Sigmoid colon (tissue), 7 donors: Measurements from ENCODE around the gene EXOC6. TPM values are rescaled to one million over a fixed set of nuclear protein-coding genes. Genes with fewer than 3 reads are reported as not detected.

ENCODE experiments used
- DNase-seq: peaks from one replicate; pipeline ENCODE4 v3.0.0-alpha.2; 2019
- H3K27ac ChIP-seq, 4 donors: fragments of 200-600 bp; sonication (generic); one replicate each; pipeline ENCODE4 v1.5.1; 2016 to 2019; ENCODE audit warnings: mild to moderate bottlenecking in 1 of 4
- H3K27me3 ChIP-seq, 3 donors: fragments of 200-600 bp; sonication (generic); one replicate each; pipeline ENCODE4 v1.5.1; 2019; ENCODE audit warnings: mild to moderate bottlenecking in 1 of 3
- H3K36me3 ChIP-seq, 4 donors: fragments of 200-600 bp; sonication (generic); one replicate each; pipeline ENCODE4 v1.5.1; 2016 to 2019
- H3K4me1 ChIP-seq, 4 donors: fragments of 200-600 bp; sonication (generic); one replicate each; pipeline ENCODE4 v1.5.1; 2017 to 2019
- H3K4me3 ChIP-seq, 4 donors: fragments of 200-600 bp; sonication (generic); one replicate each; pipeline ENCODE4 v1.5.1; 2017 to 2019; ENCODE audit warnings: mild to moderate bottlenecking in 2 of 4, moderate library complexity in 1 of 4
- H3K9me3 ChIP-seq, 4 donors: fragments of 200-600 bp in 3 of 4; sonication (generic) in 3 of 4; one replicate each; pipeline versions ENCODE4 v1.5.1 to v1.6.1; 2013 to 2019
- CTCF ChIP-seq, 4 experiments: fragments of 450-650 bp in 3 of 4; fragments of 200-600 bp in 1 of 4; IDR thresholded peaks; one replicate each; pipeline ENCODE4 v1.5.1; 2016 to 2019; ENCODE audit warnings: antibody characterized with exemption in 4 of 4, mild to moderate bottlenecking in 3 of 4, moderate library complexity in 2 of 4
- EP300 ChIP-seq, 4 donors: sonication (generic); formaldehyde crosslinking; IDR thresholded peaks; one replicate each; pipeline ENCODE4 v1.6.1; 2017; ENCODE audit warnings: antibody characterized with exemption in 4 of 4
- POLR2A ChIP-seq, 2 donors: fragments of 450-650 bp; IDR thresholded peaks; one replicate each; pipeline ENCODE4 v1.6.1; 2016; ENCODE audit warnings: antibody characterized with exemption in 2 of 2, mild to moderate bottlenecking in 2 of 2, moderate library complexity in 2 of 2
- POLR2AphosphoS5 ChIP-seq, 4 donors: sonication (generic); formaldehyde crosslinking; IDR thresholded peaks; one replicate each; pipeline ENCODE4 v1.6.1; 2017; ENCODE audit warnings: antibody characterized with exemption in 4 of 4
- WGBS, 2 donors: extraction: QIAGEN DNeasy Blood & Tissue Kit; methylation state at CpG; one replicate each; pipeline ENCODE4 v1.1.7; 2013; 5-methylcytosine and 5-hydroxymethylcytosine counted together
- intact Hi-C: fragments of 100-400 bp; cut with DNase I; formaldehyde crosslinking; loops from one replicate; pipeline ENCODE4 v1.15.1; 2023
- polyA plus RNA-seq, 3 donors: library from polyadenylated mRNA; stranded (reverse); fragments of 200-250 nt; gene quantifications; one replicate each; pipeline ENCODE4 v1.2.3, GENCODE V29; 2013
- total RNA-seq, 4 donors: library from RNA; depleted of rRNA; stranded (reverse); fragments of >200 nt; gene quantifications; one replicate each; pipeline ENCODE4 v1.1.0, GENCODE V29; 2016
- donor health status: healthy with polysubstance abuse.
- donor health status: Bipolar disorder and iron deficiency.
- donor health status: healthy.

EXOC6 gene
- total and polyA plus RNA-seq, 7 donors, result 6.6 to 20.2 (median 16.6) TPM

DNA sequence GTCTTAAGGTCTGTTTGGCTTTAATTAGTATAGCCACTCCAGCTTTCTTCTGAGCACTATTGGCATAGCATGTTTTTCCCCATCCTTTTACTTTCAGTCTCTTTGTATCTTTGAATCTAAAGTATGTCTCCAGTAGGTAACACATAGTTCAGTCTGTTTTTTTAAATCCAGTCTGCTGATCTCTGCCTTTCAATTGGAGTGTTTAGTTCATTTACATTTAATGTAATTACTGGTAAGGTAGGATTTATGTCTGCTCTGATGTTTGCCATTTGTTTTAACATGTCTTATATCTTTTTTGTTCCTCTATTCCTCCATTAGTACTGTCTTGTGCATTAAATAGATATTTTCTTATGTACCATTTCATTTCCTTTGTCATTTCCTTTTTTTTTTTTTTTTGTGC, 72.5 kb downstream of the EXOC6 start:
- Histone ChIP-seq H3K9me3 (no peaks in the 10 kb centered on the region), H3K4me3 (no peak overlapping the region), H3K27me3 (no peaks in the 10 kb centered on the region), H3K36me3 (peaks cover 0 to 28% (median 0%) of the 10 kb centered on the region in 4 donors), H3K4me1 (no peaks in the 10 kb centered on the region), H3K27ac (no peak overlapping the region)
- no peak for DNase-seq
- intact Hi-C loops, result no loop called here
- TF ChIP-seq POLR2AphosphoS5 (IDR thresholded peaks at IDR 0.05) (no peak), EP300 (IDR thresholded peaks at IDR 0.05) (no peak), POLR2A (IDR thresholded peaks at IDR 0.05) (no peak), CTCF (IDR thresholded peaks at IDR 0.05) (no peak)

DNA sequence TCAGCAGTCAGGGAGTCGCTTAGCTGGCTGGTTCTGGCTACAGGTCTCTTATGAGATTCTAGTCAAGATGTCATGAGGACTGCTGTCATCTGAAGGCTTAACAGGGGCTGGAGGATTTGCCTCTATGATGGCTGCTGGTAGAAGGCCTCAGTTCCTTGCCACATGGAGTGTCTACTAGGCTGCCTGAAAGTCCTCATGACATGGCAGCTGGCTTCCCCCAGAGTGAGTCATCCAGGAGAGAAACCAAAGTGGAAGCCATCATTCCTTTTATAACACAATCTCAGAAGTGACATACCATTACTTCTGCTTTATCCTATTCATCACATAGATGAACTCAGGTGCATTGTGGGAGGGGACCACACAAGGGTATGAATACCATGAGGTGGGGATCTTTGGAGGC, 75.1 kb downstream of the EXOC6 start:
- intact Hi-C loops, result no loop called here
- H3K4me1 ChIP-seq, result no peaks in the 10 kb centered on the region

DNA sequence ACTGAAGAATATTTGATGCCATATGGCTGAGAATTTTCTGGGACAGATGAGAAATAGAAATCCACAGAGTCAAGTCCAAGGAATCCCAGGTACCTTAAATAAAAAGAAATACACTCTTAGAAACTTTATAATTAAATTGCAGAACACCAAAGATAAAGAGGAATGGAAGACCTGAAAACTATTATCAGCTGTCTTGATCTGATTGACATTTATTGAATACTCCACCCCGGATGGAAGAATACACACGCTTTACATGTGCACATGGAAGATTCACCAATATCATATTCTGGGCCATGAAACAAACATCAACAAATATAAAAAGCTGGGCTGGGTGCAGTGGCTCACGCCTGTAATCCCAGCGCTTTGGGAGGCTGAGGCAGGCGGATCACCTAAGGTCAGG, 81.6 kb downstream of the EXOC6 start:
- intact Hi-C loops, result no loop called here
- 97 to 99% methylated on average over 5 of the region's 5 CpGs for WGBS, 2 donors
- Histone ChIP-seq H3K27me3 (no peaks in the 10 kb centered on the region), H3K4me3 (no peak overlapping the region), H3K9me3 (no peaks in the 10 kb centered on the region), H3K4me1 (no peaks in the 10 kb centered on the region), H3K27ac (no peak overlapping the region), H3K36me3 (peaks cover 0 to 15% (median 6%) of the 10 kb centered on the region in 4 donors)
- no peak for DNase-seq
- TF ChIP-seq POLR2A (IDR thresholded peaks at IDR 0.05) (no peak), POLR2AphosphoS5 (IDR thresholded peaks at IDR 0.05) (no peak), EP300 (IDR thresholded peaks at IDR 0.05) (no peak), CTCF (IDR thresholded peaks at IDR 0.05) (no peak)

More for the DNA sequence above, 75.1 kb downstream of the EXOC6 start:
- TF ChIP-seq CTCF (IDR thresholded peaks at IDR 0.05), result no peak
- no peak for TF ChIP-seq POLR2A (IDR thresholded peaks at IDR 0.05)
- no peak for TF ChIP-seq EP300 (IDR thresholded peaks at IDR 0.05)
- no peak for DNase-seq
- WGBS, 2 donors, result 95 to 96% methylated on average over 1 of the region's 1 CpG
- Histone ChIP-seq H3K9me3 (no peaks in the 10 kb centered on the region), H3K4me3 (no peak overlapping the region), H3K27me3 (no peaks in the 10 kb centered on the region), H3K36me3 (peaks cover 0 to 25% (median under 1%) of the 10 kb centered on the region in 4 donors), H3K27ac (no peak overlapping the region)

DNA sequence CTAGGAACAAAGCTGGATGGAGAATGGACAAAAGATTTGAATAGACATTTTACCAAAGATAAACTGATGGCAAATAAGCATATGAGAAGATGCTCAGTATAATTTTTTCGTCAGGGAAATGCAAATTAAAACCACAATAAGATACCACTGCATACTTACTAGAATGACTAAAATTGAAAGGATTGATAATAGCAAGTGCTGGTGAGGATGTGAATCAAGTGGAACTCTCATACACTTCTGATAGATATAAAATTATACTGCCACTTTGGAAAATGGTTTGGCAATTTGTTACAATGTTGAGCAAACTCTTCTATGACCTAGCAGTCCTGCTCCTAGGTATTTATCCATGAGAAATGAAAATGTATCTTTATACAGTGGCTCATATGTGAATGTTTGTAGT, 83.3 kb downstream of the EXOC6 start:
- DNase-seq, result no peak
- TF ChIP-seq POLR2AphosphoS5 (IDR thresholded peaks at IDR 0.05) (no peak), CTCF (IDR thresholded peaks at IDR 0.05) (no peak), POLR2A (IDR thresholded peaks at IDR 0.05) (no peak), EP300 (IDR thresholded peaks at IDR 0.05) (no peak)
- no peaks in the 10 kb centered on the region for H3K27me3 ChIP-seq
- WGBS, 2 donors, result 81 to 85% methylated on average over 1 of the region's 1 CpG
- intact Hi-C loops, result no loop called here
- no peak overlapping the region for H3K4me3 ChIP-seq
- no peak overlapping the region for H3K27ac ChIP-seq
- no peaks in the 10 kb centered on the region for H3K4me1 ChIP-seq
- peaks cover 0 to 15% (median 6%) of the 10 kb centered on the region in 4 donors for H3K36me3 ChIP-seq
- H3K9me3 ChIP-seq, result no peaks in the 10 kb centered on the region

DNA sequence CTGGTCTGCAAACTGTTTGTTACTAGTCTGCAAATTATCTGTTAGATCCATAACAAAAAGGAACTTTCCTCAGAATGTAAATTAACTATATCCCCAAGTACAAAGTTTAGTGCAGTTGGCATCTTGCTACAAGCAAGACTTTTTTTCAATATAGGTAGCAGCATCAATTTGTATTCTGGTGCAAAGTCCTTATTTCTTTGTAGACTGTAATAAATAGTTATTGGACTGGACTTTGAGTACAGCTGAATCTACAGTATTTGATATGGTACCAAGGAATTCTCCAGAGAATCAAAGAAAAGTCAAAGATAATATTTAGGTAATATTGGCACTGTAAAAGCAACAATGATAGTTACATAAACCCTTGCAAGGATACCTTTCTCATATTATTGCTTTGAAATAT, 89.6 kb downstream of the EXOC6 start:
- intact Hi-C loops, result no loop called here
- TF ChIP-seq POLR2A (IDR thresholded peaks at IDR 0.05), result no peak
- TF ChIP-seq POLR2AphosphoS5 (IDR thresholded peaks at IDR 0.05), result no peak
- no peak for TF ChIP-seq CTCF (IDR thresholded peaks at IDR 0.05)
- TF ChIP-seq EP300 (IDR thresholded peaks at IDR 0.05), result no peak
- Histone ChIP-seq H3K9me3 (no peaks in the 10 kb centered on the region), H3K27ac (no peak overlapping the region), H3K36me3 (peaks cover 0 to 6% (median 0%) of the 10 kb centered on the region in 4 donors), H3K27me3 (no peaks in the 10 kb centered on the region), H3K4me1 (no peaks in the 10 kb centered on the region), H3K4me3 (no peak overlapping the region)
- DNase-seq, result no peak
